Measurements from ENCODE around the gene REXO5.

The REXO5 gene

GRCh38 chr16:20874088-20874581 lies 67.8 kb downstream of the REXO5 start:
- H3K27ac ChIP-seq = peak overlapping the region; percentile 71
- TF ChIP-seq CTCF (conservative IDR thresholded peaks at IDR 0.05) = no peak

GRCh38 chr16:20875355-20875650 lies 69.0 kb downstream of the REXO5 start:
- TF ChIP-seq CTCF (conservative IDR thresholded peaks at IDR 0.05) = no peak
- peak overlapping the region; percentile 71 for H3K27ac ChIP-seq

GRCh38 chr16:20878682-20879147 lies 72.4 kb downstream of the REXO5 start:
- TF ChIP-seq CTCF (conservative IDR thresholded peaks at IDR 0.05) = no peak
- no peak overlapping the region for H3K27ac ChIP-seq

- TF ChIP-seq CTCF (conservative IDR thresholded peaks at IDR 0.05) = no peak
- no peak overlapping the region for H3K27ac ChIP-seq
These were observed 73.1 kb downstream of the REXO5 start for GRCh38 chr16:20879175-20880040.

GRCh38 chr16:20880867-20881502 lies 74.7 kb downstream of the REXO5 start:
- TF ChIP-seq CTCF (conservative IDR thresholded peaks at IDR 0.05) = no peak
- H3K27ac ChIP-seq = no peak overlapping the region

- no peak for TF ChIP-seq CTCF (conservative IDR thresholded peaks at IDR 0.05)
- no peak overlapping the region for H3K27ac ChIP-seq
These were observed 75.2 kb downstream of the REXO5 start for GRCh38 chr16:20881503-20881878.

GRCh38 chr16:20883554-20884239 lies 77.4 kb downstream of the REXO5 start:
- no peak for TF ChIP-seq CTCF (conservative IDR thresholded peaks at IDR 0.05)
- H3K27ac ChIP-seq = no peak overlapping the region
